HepG2 (cell line): ENCODE data around the gene HJURP. TPM values are rescaled to one million over a fixed set of nuclear protein-coding genes. Genes with fewer than 3 reads are reported as not detected.

Experiments
- CSRNP2 ChIP-seq: sonication (generic); formaldehyde crosslinking; conservative IDR thresholded peaks from 2 replicates; pipeline ENCODE4 v1.8.0; 2022; ENCODE audit warnings: low read depth, missing genetic modification reagents
- ETS1 ChIP-seq: sonication (generic); formaldehyde crosslinking; IDR thresholded peaks from 2 replicates; pipeline ENCODE4 v1.4.0; 2020; ENCODE audit warnings: missing genetic modification reagents
- PRDM10 ChIP-seq: sonication (generic); formaldehyde crosslinking; IDR thresholded peaks from 2 replicates; pipeline ENCODE4 v1.4.0; 2020; ENCODE audit warnings: low read depth, missing genetic modification reagents
- RFX5 ChIP-seq: IDR thresholded peaks from 2 replicates; pipeline ENCODE4 v1.6.1; 2011; ENCODE audit warnings: low read depth, low read length, improper control_type of control experiment
- RXRB ChIP-seq: IDR thresholded peaks from 2 replicates; pipeline ENCODE4 v1.6.1; 2016; ENCODE audit warnings: borderline replicate concordance, missing genetic modification reagents, missing compliant biosample characterization
- SKIL ChIP-seq: sonication (generic); formaldehyde crosslinking; IDR thresholded peaks from 2 replicates; pipeline ENCODE4 v1.8.0; 2022; ENCODE audit warnings: missing genetic modification reagents, mild to moderate bottlenecking, moderate library complexity, borderline replicate concordance
- SRSF1 ChIP-seq: fragments of 200-400 bp; formaldehyde crosslinking; optimal IDR thresholded peaks from 2 replicates; pipeline ENCODE3; 2017; ENCODE audit warnings: mild to moderate bottlenecking, low read depth, low read length, moderate library complexity
- ZNF839 ChIP-seq: sonication (generic); formaldehyde crosslinking; IDR thresholded peaks from 2 replicates; pipeline ENCODE4 v1.4.0; 2020; ENCODE audit warnings: missing genetic modification reagents, mild to moderate bottlenecking, borderline replicate concordance
- polyA plus RNA-seq, 8 experiments: library from polyadenylated mRNA; depleted of rRNA in 3 of 8; stranded (reverse) in 7 of 8; unstranded in 1 of 8; fragments of >200 nt; fragmentation: Illumina TruSeq in 4 of 8; extraction: Trizol in 4 of 8; gene quantifications; 2 replicates each; pipeline versions ENCODE4 v1.2.1 to v1.2.3, GENCODE V29; 2011 to 2016; ENCODE audit warnings: low read depth in 4 of 8, missing spikeins in 1 of 8, mixed read lengths in 1 of 8; ENCODE audit not compliant: insufficient read depth in 1 of 8
- total RNA-seq, 5 experiments: library from RNA; depleted of rRNA; stranded (reverse); fragments of >200 nt; fragmentation: Illumina TruSeq; extraction: Trizol; gene quantifications; 2 replicates each; pipeline ENCODE4 v1.2.3, GENCODE V29; 2016; ENCODE audit warnings: low read depth in 1 of 5

The HJURP gene
- total and polyA plus RNA-seq, 2 of the 13 experiments (the other 11 are each of a cell fraction or from before 2014, with no cell fraction given), result 36.3 to 43.9 TPM

GRCh38 chr2:233816334-233816733 is 38.0 kb downstream of the HJURP start (continued):
- TF ChIP-seq SKIL (no peak), ETS1 (no peak), CSRNP2 (no peak), SRSF1 (no peak), PRDM10 (CRISPR knock-in tag) (no peak), RFX5 (no peak), RXRB (no peak), ZNF839 (CRISPR knock-in tag) (no peak)
